Measurements from ENCODE around the gene MAPK1IP1L.
"Not testable (repeated sequence)": the region's sequence is repeated elsewhere in the genome, so short reads cannot be mapped to it uniquely, and the experiment has no call there.

MAPK1IP1L gene

GRCh38 chr14:55051423-55052268 lies at the start of gene MAPK1IP1L:
Gene MAPK1IP1L, plus strand, starts transcription at chr14:55051647. Its CDS starts 10,037 bp downstream, at chr14:55061684.
- DNase-seq (ENCODE audit: extremely low spot score) = peak; percentile 95

GRCh38 chr14:55005071-55005470 lies 46.4 kb upstream of the MAPK1IP1L start:
- ChIA-PET POLR2A (no interaction called here), CTCF (interaction anchor here (0.8 to 1.8 kb wide), 2 partner anchors 9 to 16 kb away, joined by 3 to 7 read pairs; no protein-coding TSS in a partner anchor)
- TF ChIP-seq CTCF (IDR thresholded peaks at IDR 0.05; ENCODE audit: control extremely low read depth, extremely low read depth, low read depth, missing control alignments) = no peak
- no peak for DNase-seq (ENCODE audit: extremely low spot score)

More at GRCh38 chr14:55051423-55052268, at the start of gene MAPK1IP1L:
- CTCF ChIA-PET = interaction anchor here (0.7 to 4.1 kb wide), 39 partner anchors 9 to 386 kb away, joined by 3 to 43 read pairs (median 5); partner anchors contain the start of genes SOCS4 and WDHD1
- POLR2A ChIA-PET = interaction anchor here (0.5 to 1.4 kb wide), 9 partner anchors 8 to 1440 kb away, joined by 3 to 7 read pairs (median 4); partner anchors contain the start of genes SOCS4 and WDHD1
- peak; percentile 100 for TF ChIP-seq CTCF (IDR thresholded peaks at IDR 0.05; ENCODE audit: control extremely low read depth, extremely low read depth, low read depth, missing control alignments)

GRCh38 chr14:55015006-55015405 lies 36.4 kb upstream of the MAPK1IP1L start:
- no peak for TF ChIP-seq CTCF (IDR thresholded peaks at IDR 0.05; ENCODE audit: control extremely low read depth, extremely low read depth, low read depth, missing control alignments)
- ChIA-PET POLR2A (interaction anchor here (0.7 kb wide), 1 partner anchor 12 kb away, joined by 3 read pairs; the partner anchor contains the start of gene WDHD1), CTCF (interaction anchor here (1.1 to 2.9 kb wide), 5 partner anchors 10 to 36 kb away, joined by 3 to 11 read pairs (median 5); partner anchors contain the start of genes SOCS4 and WDHD1)
- DNase-seq (ENCODE audit: extremely low spot score) = no peak

GRCh38 chr14:55019968-55020554 lies 31.4 kb upstream of the MAPK1IP1L start:
- CTCF ChIA-PET = interaction anchor here (0.7 kb wide), 1 partner anchor 31 kb away, joined by 3 read pairs; no protein-coding TSS in a partner anchor
- TF ChIP-seq CTCF (IDR thresholded peaks at IDR 0.05; ENCODE audit: control extremely low read depth, extremely low read depth, low read depth, missing control alignments) = no peak
- DNase-seq (ENCODE audit: extremely low spot score) = no peak
- POLR2A ChIA-PET = no interaction called here

- DNase-seq (ENCODE audit: extremely low spot score); CTCF ChIA-PET; POLR2A ChIA-PET: not testable (repeated sequence)
These were observed 27.1 kb upstream of the MAPK1IP1L start for GRCh38 chr14:55024365-55024764.

GRCh38 chr14:55025948-55026347 lies 25.5 kb upstream of the MAPK1IP1L start:
- ChIA-PET POLR2A (no interaction called here), CTCF (interaction anchor here (1.5 to 3.7 kb wide), 4 partner anchors 11 to 40 kb away, joined by 4 to 26 read pairs (median 8); partner anchors contain the start of gene MAPK1IP1L)
- DNase-seq (ENCODE audit: extremely low spot score) = no peak
- no peak for TF ChIP-seq CTCF (IDR thresholded peaks at IDR 0.05; ENCODE audit: control extremely low read depth, extremely low read depth, low read depth, missing control alignments)
